ENCODE data around the gene PHACTR1.
"Not testable (repeated sequence)": the region's sequence is repeated elsewhere in the genome, so short reads cannot be mapped to it uniquely, and the experiment has no call there.

Gene PHACTR1

GRCh38 chr6:13157293-13157692 is 440.7 kb downstream of the PHACTR1 start:
- DNase-seq (ENCODE audit: low read depth in 2 of 2) = no peak

- no peak for DNase-seq (ENCODE audit: low read depth in 2 of 2)
Measured at GRCh38 chr6:13159300-13159699, 442.7 kb downstream of the PHACTR1 start.

GRCh38 chr6:13159822-13160221 is 443.3 kb downstream of the PHACTR1 start:
- not testable (repeated sequence) for DNase-seq (ENCODE audit: low read depth in 2 of 2)

DNA sequence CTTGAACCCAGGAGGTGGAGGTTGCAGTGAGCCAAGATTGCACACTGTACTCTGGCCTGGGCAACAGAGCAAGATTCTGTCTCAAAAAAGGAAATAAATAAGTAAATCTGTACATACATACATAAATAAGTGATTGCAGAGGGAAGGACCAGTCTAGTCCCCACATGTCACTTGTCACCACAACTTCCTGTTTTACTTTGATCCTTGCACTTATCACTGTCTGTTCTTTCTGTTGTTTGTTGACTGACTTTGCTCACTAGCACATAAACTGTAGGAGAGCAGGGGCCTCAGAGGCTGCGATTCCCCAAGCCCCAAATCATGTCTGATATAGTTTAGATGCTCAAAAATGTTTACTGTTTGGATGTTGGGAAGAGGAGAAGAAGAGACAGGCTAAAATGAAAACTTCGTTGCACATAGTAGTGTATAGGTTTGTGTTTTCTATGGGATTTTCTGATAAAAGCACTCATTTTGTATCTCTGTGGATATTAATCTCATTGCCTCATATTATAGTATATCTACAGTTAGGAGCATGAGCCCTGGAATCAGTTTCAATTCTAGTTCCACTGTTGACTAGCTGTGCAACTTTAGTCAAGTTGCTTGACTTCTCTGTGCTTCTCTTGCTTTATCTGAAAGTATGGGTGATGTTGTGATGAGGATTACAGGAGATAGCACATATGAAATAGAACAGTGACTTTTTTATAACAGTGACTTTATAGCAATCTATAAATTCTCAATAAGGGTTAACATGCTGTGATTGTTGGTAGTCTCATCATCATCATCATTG is 446.8 kb downstream of the PHACTR1 start:
- no peak for DNase-seq (ENCODE audit: low read depth in 2 of 2)

DNA sequence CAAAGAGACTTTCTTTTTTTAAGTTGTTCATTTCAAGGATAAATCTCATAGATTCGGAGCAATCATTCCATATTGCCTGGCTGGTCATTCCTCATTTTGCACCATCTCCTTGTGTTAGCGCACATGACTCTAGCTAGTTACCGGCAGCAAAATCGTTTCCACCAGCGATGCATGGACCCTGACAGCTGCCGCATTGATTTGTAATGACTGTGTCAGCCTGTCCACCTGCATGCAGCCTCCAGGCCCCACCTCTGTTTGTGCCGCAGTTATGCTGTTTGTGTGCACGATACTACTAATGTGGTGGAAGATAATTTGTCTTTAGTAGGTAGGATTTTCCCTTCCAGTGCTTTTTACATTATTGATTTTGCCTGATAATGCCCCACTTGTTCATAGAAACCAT is 447.7 kb downstream of the PHACTR1 start:
- no peak for DNase-seq (ENCODE audit: low read depth in 2 of 2)

DNA sequence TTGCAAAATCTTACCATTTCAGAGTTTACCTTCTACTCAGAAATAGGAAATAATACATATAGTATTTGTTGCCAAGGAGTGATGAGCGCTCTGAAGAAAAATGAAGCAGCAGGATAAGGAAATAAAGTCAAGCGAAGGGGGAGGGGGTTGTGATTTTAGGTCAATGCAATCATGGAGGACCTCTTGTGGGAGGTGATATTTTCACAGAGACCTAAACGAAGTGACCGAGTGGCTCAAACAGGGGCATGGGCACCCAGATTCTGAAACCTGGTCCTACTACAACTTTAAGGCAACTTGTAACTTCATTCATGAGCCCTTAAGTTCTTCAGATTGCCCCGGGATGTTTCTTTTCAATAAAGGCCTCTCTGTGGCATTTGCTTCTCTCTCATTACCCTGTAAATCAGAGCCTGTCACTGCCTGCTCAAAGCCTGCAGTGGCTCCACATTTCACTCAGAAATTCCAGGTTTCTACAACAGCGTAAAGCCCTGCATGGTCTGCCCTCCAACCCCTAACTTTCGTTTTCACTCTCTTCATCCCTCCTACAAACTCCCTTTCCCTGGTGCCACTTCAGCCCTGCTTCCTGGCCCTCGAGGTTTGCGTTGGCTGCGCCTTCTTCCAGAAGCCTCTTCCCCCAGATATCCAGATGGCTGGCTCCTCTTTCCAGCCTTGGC is 449.1 kb downstream of the PHACTR1 start:
- no peak for DNase-seq (ENCODE audit: low read depth in 2 of 2)

- DNase-seq (ENCODE audit: low read depth in 2 of 2) = no peak
Measured at GRCh38 chr6:13166269-13166668, 449.7 kb downstream of the PHACTR1 start.

- no peak for DNase-seq (ENCODE audit: low read depth in 2 of 2)
Measured at GRCh38 chr6:13166916-13167315, 450.3 kb downstream of the PHACTR1 start.

DNA sequence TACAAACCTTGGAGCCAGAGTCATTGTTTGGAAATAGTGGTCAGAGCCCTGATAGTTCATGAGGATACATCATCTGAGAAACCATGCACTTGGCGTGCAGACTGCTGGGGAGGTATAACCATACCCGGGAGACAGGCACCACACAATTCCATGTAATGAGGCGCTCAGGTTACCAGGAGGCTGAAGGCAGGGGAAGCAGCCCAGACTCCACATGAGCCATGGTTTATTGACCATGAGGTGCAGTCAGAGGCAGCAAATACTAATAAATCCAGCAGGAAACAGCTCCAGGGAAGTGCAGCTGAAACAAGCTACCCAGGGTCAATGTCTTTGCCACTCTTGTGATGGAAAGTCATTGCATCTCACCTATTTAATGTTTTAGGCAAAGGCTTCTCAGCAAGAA is 455.7 kb downstream of the PHACTR1 start:
- no peak for DNase-seq (ENCODE audit: low read depth in 2 of 2)

- DNase-seq (ENCODE audit: low read depth in 2 of 2) = no peak
Measured at GRCh38 chr6:13175087-13175486, 458.5 kb downstream of the PHACTR1 start.

GRCh38 chr6:13175759-13176158 is 459.2 kb downstream of the PHACTR1 start:
- no peak for DNase-seq (ENCODE audit: low read depth in 2 of 2)

DNA sequence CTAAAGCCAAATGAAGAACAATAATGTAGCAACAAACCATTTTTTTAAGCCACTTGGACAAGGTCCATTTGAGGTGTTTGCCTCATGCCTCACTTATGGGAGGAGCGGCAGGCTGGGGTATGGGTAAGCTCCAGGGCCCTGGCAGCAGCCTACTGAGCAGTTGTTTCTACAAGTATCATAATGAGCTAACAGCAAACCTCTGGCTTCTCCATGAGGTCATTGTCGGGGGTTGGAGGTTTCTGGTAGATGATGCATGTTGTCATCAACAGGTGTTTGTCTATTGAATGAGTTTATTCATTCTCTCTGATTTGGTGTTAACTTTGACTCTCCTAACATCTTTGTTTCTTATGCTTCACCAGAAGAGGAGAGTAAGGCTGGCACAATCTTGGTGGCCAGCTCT is 461.1 kb downstream of the PHACTR1 start:
- DNase-seq (ENCODE audit: low read depth in 2 of 2) = no peak

DNA sequence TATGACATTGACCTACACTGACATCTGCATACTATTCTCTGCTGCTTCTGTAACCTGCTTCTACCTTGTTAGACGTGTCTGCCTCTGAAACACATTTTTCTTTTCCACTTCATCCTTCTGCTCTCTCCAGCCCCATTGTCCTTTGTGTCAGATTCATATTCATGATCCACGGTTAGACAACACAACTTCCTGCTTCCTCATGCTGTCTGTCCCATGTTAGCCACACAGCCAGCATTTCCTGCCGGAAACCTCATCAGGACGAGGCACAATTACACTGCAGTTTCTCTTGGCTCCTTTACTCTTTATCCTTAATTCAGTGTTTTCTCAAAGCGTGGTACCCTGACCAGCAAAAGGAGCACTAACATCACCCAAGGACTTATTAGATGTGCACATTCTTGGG is 461.5 kb downstream of the PHACTR1 start:
- DNase-seq (ENCODE audit: low read depth in 2 of 2) = no peak

- no peak for DNase-seq (ENCODE audit: low read depth in 2 of 2)
Measured at GRCh38 chr6:13180538-13180937, 464.0 kb downstream of the PHACTR1 start.

DNA sequence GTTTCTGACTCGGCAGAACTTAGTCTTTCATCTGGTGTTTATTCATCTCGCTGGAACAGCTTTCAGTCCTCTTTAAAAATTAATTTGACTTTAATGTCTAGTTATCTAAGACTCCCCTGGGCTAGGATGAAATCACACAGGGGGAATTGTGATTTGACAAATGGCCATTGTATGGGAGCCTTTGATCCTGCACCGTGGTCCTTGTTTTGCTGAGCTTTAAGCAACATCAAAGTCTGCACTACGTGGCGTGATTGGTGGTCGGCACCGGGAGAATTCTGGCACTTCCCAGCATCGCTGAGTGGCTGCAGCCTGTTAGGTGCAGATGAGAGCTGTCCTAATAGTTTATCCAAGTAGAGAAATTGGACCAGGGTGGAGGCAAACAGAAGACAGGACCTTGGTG is 464.8 kb downstream of the PHACTR1 start:
- DNase-seq (ENCODE audit: low read depth in 2 of 2) = no peak

- DNase-seq (ENCODE audit: low read depth in 2 of 2) = no peak
Measured at GRCh38 chr6:13183415-13184088, 467.0 kb downstream of the PHACTR1 start.

GRCh38 chr6:13184089-13184468 is 467.5 kb downstream of the PHACTR1 start:
- DNase-seq (ENCODE audit: low read depth in 2 of 2) = no peak

GRCh38 chr6:13184547-13184946 is 468.0 kb downstream of the PHACTR1 start:
- DNase-seq (ENCODE audit: low read depth in 2 of 2) = no peak

- no peak for DNase-seq (ENCODE audit: low read depth in 2 of 2)
Measured at GRCh38 chr6:13186861-13187260, 470.3 kb downstream of the PHACTR1 start.

GRCh38 chr6:13187692-13188091 is 471.1 kb downstream of the PHACTR1 start:
- DNase-seq (ENCODE audit: low read depth in 2 of 2) = no peak

DNA sequence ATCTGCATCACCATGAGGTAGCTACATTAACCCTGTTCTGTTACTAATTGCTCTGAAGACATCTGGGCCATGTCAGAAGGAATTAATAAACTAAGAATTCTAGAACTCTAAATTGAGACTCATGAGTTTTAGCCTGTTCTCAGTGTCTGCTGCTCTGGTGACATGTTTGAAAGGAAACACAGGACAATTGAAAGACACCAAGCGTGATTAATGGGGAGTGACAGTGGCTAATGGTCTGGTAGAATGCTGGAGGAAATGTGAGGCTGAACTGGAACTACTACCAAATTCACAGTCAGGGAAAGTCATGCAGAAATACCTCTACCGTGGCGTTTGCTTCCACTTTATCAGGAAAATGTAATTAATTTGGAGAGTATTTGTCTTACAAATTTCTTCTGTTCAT is 471.7 kb downstream of the PHACTR1 start:
- DNase-seq (ENCODE audit: low read depth in 2 of 2) = no peak

- no peak for DNase-seq (ENCODE audit: low read depth in 2 of 2)
Measured at GRCh38 chr6:13189710-13190109, 473.1 kb downstream of the PHACTR1 start.

DNA sequence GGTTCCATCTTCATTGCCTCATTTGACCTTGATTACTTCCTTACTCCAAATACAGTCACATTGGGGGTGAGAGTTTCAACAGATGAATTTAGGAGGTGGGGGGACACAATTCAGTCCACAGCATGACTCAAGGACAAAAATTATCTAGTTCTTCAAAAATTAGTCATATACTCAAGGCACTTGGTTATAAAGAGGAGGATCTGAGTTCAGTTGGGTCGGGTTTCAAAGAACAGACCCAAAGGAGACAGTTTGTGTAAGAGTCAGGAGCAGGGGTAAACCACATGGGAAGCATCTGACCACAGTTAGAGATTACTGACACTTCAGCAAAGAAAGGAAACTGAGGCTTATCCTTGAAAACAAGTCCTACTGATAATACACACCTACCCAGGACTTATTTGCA is 473.8 kb downstream of the PHACTR1 start:
- no peak for DNase-seq (ENCODE audit: low read depth in 2 of 2)
